Adrenal gland (tissue), 12 donors: ENCODE results near the gene PATJ. TPM values are rescaled to one million over a fixed set of nuclear protein-coding genes. Genes with fewer than 3 reads are reported as not detected.
"Not testable (repeated sequence)": the region's sequence is repeated elsewhere in the genome, so short reads cannot be mapped to it uniquely, and the experiment has no call there.

Experiments
- DNase-seq, 7 donors: peaks; one replicate each; pipeline ENCODE4 v3.0.0-alpha.2; 2019 to 2020
- H3K27ac ChIP-seq, 5 donors: fragments of 200-600 bp; sonication (generic) in 4 of 5; 1 replicate in 3 of 5; 2 replicates in 2 of 5; pipeline versions ENCODE4 v1.5.1 to v1.8.0; 2016 to 2020; ENCODE audit warnings: mild to moderate bottlenecking in 1 of 5
- H3K27me3 ChIP-seq: fragments of 200-600 bp; 2 replicates; pipeline ENCODE4 v1.8.0; 2021
- H3K36me3 ChIP-seq, 2 donors: fragments of 200-600 bp; replicated peaks in 1 of 2; 1 replicate in 1 of 2; 2 replicates in 1 of 2; pipeline versions ENCODE4 v1.5.1 to v1.8.0; 2018 to 2022
- H3K4me1 ChIP-seq, 2 donors: fragments of 200-600 bp; replicated peaks in 1 of 2; 1 replicate in 1 of 2; 2 replicates in 1 of 2; pipeline versions ENCODE4 v1.5.1 to v1.8.0; 2018 to 2021
- H3K4me3 ChIP-seq, 4 donors: fragments of 200-600 bp; sonication (generic) in 3 of 4; one replicate each; pipeline ENCODE4 v1.5.1; 2016 to 2018
- H3K9me3 ChIP-seq, 3 donors: fragments of 200-600 bp; sonication (generic) in 1 of 3; replicated peaks in 1 of 3; 1 replicate in 2 of 3; 2 replicates in 1 of 3; pipeline versions ENCODE4 v1.5.1 to v1.8.0; 2016 to 2021
- CTCF ChIP-seq, 6 experiments: fragments of 450-650 bp in 4 of 6; fragments of 200-600 bp in 2 of 6; sonication (generic) in 1 of 6; IDR thresholded peaks; 1 replicate in 5 of 6; 2 replicates in 1 of 6; pipeline versions ENCODE4 v1.5.1 to v1.8.0; 2016 to 2021; ENCODE audit warnings: antibody characterized with exemption in 6 of 6, mild to moderate bottlenecking in 2 of 6, moderate library complexity in 1 of 6
- POLR2A ChIP-seq, 2 donors: fragments of 450-650 bp; IDR thresholded peaks; one replicate each; pipeline ENCODE4 v1.6.1; 2017; ENCODE audit warnings: antibody characterized with exemption in 2 of 2, mild to moderate bottlenecking in 2 of 2, moderate library complexity in 1 of 2
- WGBS, 4 donors: extraction: QIAGEN DNeasy Blood & Tissue Kit in 2 of 4; methylation state at CpG; one replicate each; pipeline versions ENCODE4 v1.1.5 to v1.1.7; 2013 to 2017; 5-methylcytosine and 5-hydroxymethylcytosine counted together
- intact Hi-C, 2 donors: fragments of 100-400 bp; cut with DNase I; formaldehyde crosslinking; loops; one replicate each; pipeline versions ENCODE4 v1.14.1 to v1.15.0; 2022 to 2023
- polyA plus RNA-seq, 3 donors: library from polyadenylated mRNA; stranded (reverse); fragments of 200-250 nt in 2 of 3; fragments of 350-450 nt in 1 of 3; fragmentation: Illumina TruSeq in 1 of 3; extraction: RNeasy Lipid Tissue Mini Kit (QIAGEN cat#74804) in 1 of 3; gene quantifications; one replicate each; pipeline ENCODE4 v1.2.3, GENCODE V29; 2013 to 2014
- total RNA-seq, 9 donors: library from RNA; depleted of rRNA in 4 of 9; stranded (reverse); fragments of >200 nt in 4 of 9; fragments of 120-200 nt in 1 of 9; fragmentation: NEBNext Ultra II Directional in 1 of 9; extraction: Animal tissue kit (Norgen Biotek cat#: 25700) in 1 of 9; gene quantifications; one replicate each; pipeline versions ENCODE4 v1.1.0 to v1.2.4, GENCODE V29; 2013 to 2023
- donor health status: healthy with polysubstance abuse.
- donor health status: Bipolar disorder and iron deficiency.
- donor health status: DM: yes; HTN: yes; CAD: no.
- donor health status: DM: no; HTN: no; CAD: no.
- donor health status: DM: no; HTN: no; CAD: no.
- donor health status: DM: yes; HTN: yes; CAD: no.

Gene PATJ
- total and polyA plus RNA-seq, 12 donors: 6.8 to 36.6 (median 23.4) TPM

- H3K36me3 ChIP-seq: no peaks in the 10 kb centered on the region
- no peaks in the 10 kb centered on the region for H3K9me3 ChIP-seq
- WGBS, 4 donors: 72 to 75% (median 74%) methylated on average over 3 of the region's 3 CpGs
- DNase-seq: no peak
- H3K4me3 ChIP-seq: no peak overlapping the region
- no peak for TF ChIP-seq CTCF (IDR thresholded peaks at IDR 0.05)
- TF ChIP-seq POLR2A (IDR thresholded peaks at IDR 0.05): no peak
- no peaks in the 10 kb centered on the region for H3K27me3 ChIP-seq
- no peaks in the 10 kb centered on the region for H3K4me1 ChIP-seq
- H3K27ac ChIP-seq: no peak overlapping the region
- intact Hi-C loops: no loop called here
Measured at GRCh38 chr1:61828805-61829204, 86.5 kb downstream of the PATJ start.

- H3K27ac ChIP-seq: peak overlapping the region in 2 of 5 donors; percentile 24 to 32
- no peak overlapping the region for H3K4me3 ChIP-seq
- WGBS, 4 donors: 13 to 32% (median 30%) methylated on average over 3 of the region's 3 CpGs
- DNase-seq: peak; percentile 14 to 69 (median 38)
- intact Hi-C loops: no loop called here
- peaks cover 9 to 22% of the 10 kb centered on the region in 2 donors for H3K4me1 ChIP-seq
- H3K9me3 ChIP-seq: no peaks in the 10 kb centered on the region
- no peaks in the 10 kb centered on the region for H3K27me3 ChIP-seq
- no peaks in the 10 kb centered on the region for H3K36me3 ChIP-seq
- TF ChIP-seq POLR2A (IDR thresholded peaks at IDR 0.05) (no peak), CTCF (IDR thresholded peaks at IDR 0.05) (no peak)
Measured at GRCh38 chr1:61836649-61837048, 94.4 kb downstream of the PATJ start.

GRCh38 chr1:61837607-61838006, 95.3 kb downstream of the PATJ start:
- intact Hi-C loops, H3K27me3 ChIP-seq, H3K4me3 ChIP-seq, H3K36me3 ChIP-seq, H3K9me3 ChIP-seq: not testable (repeated sequence)
- peak in 1 of 7 donors; percentile 16 for DNase-seq
- WGBS, 4 donors: 93 to 96% (median 94%) methylated on average over 6 of the region's 6 CpGs
- peaks cover 9 to 22% of the 10 kb centered on the region in 2 donors for H3K4me1 ChIP-seq
- H3K27ac ChIP-seq: peak overlapping the region in 1 of 5 donors; percentile 32

- peaks cover 9 to 22% of the 10 kb centered on the region in 2 donors for H3K4me1 ChIP-seq
- no peak for DNase-seq
- no peak for TF ChIP-seq CTCF (IDR thresholded peaks at IDR 0.05)
- no peak for TF ChIP-seq POLR2A (IDR thresholded peaks at IDR 0.05)
- intact Hi-C loops: loop anchor here in 1 of 2 donors (10.0 kb wide), 1 partner anchor 795 kb away; no protein-coding TSS in a partner anchor
- peak overlapping the region in 1 of 5 donors; percentile 36 for H3K27ac ChIP-seq
- no peaks in the 10 kb centered on the region for H3K27me3 ChIP-seq
- H3K4me3 ChIP-seq: no peak overlapping the region
- H3K9me3 ChIP-seq: no peaks in the 10 kb centered on the region
- WGBS, 4 donors: 26 to 36% (median 32%) methylated on average over 2 of the region's 2 CpGs
- no peaks in the 10 kb centered on the region for H3K36me3 ChIP-seq
Measured at GRCh38 chr1:61839679-61840078, 97.4 kb downstream of the PATJ start.

- WGBS, 4 donors: 80 to 88% (median 83%) methylated on average over 4 of the region's 4 CpGs
- peaks cover 0 to 14% of the 10 kb centered on the region in 2 donors for H3K4me1 ChIP-seq
- TF ChIP-seq POLR2A (IDR thresholded peaks at IDR 0.05): no peak
- no peak for TF ChIP-seq CTCF (IDR thresholded peaks at IDR 0.05)
- H3K9me3 ChIP-seq: no peaks in the 10 kb centered on the region
- no peaks in the 10 kb centered on the region for H3K27me3 ChIP-seq
- no peak overlapping the region for H3K4me3 ChIP-seq
- no peaks in the 10 kb centered on the region for H3K36me3 ChIP-seq
- intact Hi-C loops: loop anchor here in 1 of 2 donors (10.0 kb wide), 1 partner anchor 797 kb away; no protein-coding TSS in a partner anchor
- H3K27ac ChIP-seq: no peak overlapping the region
- no peak for DNase-seq
Measured at GRCh38 chr1:61842036-61842435, 99.8 kb downstream of the PATJ start.
